Activated effector memory CD4-positive, alpha-beta T cell treated with anti-CD3 and anti-CD28 coated beads, Interleukin-2, amount 50 U/mL, for 16 hours (primary cell): Measurements from ENCODE around the gene DSCAML1.

Source experiments
- DNase-seq: peaks from one replicate; pipeline ENCODE4 v3.0.0-alpha.2; 2020

DSCAML1 gene

GRCh38 chr11:117392001-117392690 is 404.9 kb downstream of the DSCAML1 start:
- no peak for DNase-seq

GRCh38 chr11:117391181-117391580 is 405.8 kb downstream of the DSCAML1 start:
- DNase-seq, result no peak

GRCh38 chr11:117390743-117391142 is 406.3 kb downstream of the DSCAML1 start:
- no peak for DNase-seq

GRCh38 chr11:117387992-117388755 is 408.8 kb downstream of the DSCAML1 start:
- DNase-seq, result no peak

GRCh38 chr11:117385906-117386305 is 411.1 kb downstream of the DSCAML1 start:
- DNase-seq, result no peak

GRCh38 chr11:117385471-117385870 is 411.5 kb downstream of the DSCAML1 start:
- DNase-seq, result no peak

GRCh38 chr11:117384045-117384444 is 413.0 kb downstream of the DSCAML1 start:
- no peak for DNase-seq

- DNase-seq, result no peak
These were observed 414.3 kb downstream of the DSCAML1 start for GRCh38 chr11:117382746-117383145.

- no peak for DNase-seq
These were observed 415.3 kb downstream of the DSCAML1 start for GRCh38 chr11:117381481-117382387.

- no peak for DNase-seq
These were observed 416.3 kb downstream of the DSCAML1 start for GRCh38 chr11:117380676-117381075.

- no peak for DNase-seq
These were observed 417.8 kb downstream of the DSCAML1 start for GRCh38 chr11:117378976-117379865.
